ENCODE measurements around the gene KIF26A.

DNA sequence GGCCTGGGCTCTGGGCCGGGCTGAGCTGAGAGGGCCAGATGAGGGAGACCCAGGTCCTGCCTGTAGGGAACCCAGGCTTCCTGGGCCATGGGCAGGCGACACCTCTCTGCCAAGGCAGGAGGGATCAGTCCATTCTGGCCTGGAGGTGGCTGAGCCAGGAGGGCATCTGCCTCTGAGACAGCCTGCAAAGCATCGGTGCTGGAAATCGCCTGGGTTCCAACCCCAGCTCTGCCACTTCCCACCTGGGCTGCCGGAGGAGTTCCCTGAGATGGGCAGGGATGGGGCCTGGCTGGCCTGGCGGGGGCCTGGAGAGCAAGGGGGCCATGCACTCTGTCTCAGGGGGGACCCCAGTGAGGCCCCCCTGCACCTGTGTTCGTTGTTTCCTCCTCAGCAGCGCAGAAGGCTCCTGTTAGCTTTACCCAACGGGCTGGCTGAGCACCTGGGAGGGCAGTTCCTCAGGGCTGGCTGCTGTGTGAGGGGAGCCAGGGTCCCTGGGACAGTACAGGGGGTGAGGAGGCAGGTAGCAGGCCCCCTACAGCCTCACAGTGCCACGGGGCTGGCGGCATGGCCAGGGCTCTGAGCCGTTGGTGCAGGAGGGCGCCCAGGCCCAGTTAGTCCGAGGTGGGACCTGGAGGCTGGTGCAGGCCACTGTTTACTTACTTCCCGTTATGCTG lies 50.5 kb downstream of the KIF26A start:
- TF ChIP-seq, protein P1, sequence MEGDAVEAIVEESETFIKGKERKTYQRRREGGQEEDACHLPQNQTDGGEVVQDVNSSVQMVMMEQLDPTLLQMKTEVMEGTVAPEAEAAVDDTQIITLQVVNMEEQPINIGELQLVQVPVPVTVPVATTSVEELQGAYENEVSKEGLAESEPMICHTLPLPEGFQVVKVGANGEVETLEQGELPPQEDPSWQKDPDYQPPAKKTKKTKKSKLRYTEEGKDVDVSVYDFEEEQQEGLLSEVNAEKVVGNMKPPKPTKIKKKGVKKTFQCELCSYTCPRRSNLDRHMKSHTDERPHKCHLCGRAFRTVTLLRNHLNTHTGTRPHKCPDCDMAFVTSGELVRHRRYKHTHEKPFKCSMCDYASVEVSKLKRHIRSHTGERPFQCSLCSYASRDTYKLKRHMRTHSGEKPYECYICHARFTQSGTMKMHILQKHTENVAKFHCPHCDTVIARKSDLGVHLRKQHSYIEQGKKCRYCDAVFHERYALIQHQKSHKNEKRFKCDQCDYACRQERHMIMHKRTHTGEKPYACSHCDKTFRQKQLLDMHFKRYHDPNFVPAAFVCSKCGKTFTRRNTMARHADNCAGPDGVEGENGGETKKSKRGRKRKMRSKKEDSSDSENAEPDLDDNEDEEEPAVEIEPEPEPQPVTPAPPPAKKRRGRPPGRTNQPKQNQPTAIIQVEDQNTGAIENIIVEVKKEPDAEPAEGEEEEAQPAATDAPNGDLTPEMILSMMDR (IDR thresholded peaks at IDR 0.05): no peak
- no peak for TF ChIP-seq POLR2A (IDR thresholded peaks at IDR 0.05)
